HCT116 (cell line): ENCODE results near the gene NARS2.

ENCODE experiments used
- EZH2 ChIP-seq: fragments of 200-600 bp; sonication (generic); IDR thresholded peaks from 2 replicates; pipeline ENCODE4 v1.6.1; 2017; ENCODE audit warnings: antibody characterized with exemption, mixed run types
- EZH2phosphoT487 ChIP-seq: fragments of 200-600 bp; IDR thresholded peaks from 2 replicates; pipeline ENCODE4 v1.6.1; 2018; ENCODE audit warnings: antibody characterized with exemption, borderline replicate concordance
- JUND ChIP-seq: IDR thresholded peaks from 2 replicates; pipeline ENCODE4 v1.6.1; 2012
- POLR2A ChIP-seq: IDR thresholded peaks from 2 replicates; pipeline ENCODE4 v1.7.0; 2011; ENCODE audit warnings: borderline replicate concordance; ENCODE audit not compliant: insufficient read depth, insufficient read length; ENCODE audit errors: extremely low read depth
- POLR2AphosphoS5 ChIP-seq: IDR thresholded peaks from 2 replicates; pipeline ENCODE4 v1.6.1; 2011; ENCODE audit warnings: mild to moderate bottlenecking, low read depth, low read length, moderate library complexity
- RAD21 ChIP-seq: IDR thresholded peaks from 2 replicates; pipeline ENCODE4 v1.6.1; 2012; ENCODE audit warnings: low read depth, mild to moderate bottlenecking
- SIN3A ChIP-seq: IDR thresholded peaks from 2 replicates; pipeline ENCODE4 v1.6.1; 2012; ENCODE audit warnings: low read depth
- SP1 ChIP-seq: IDR thresholded peaks from 2 replicates; pipeline ENCODE4 v1.6.1; 2012; ENCODE audit warnings: low read depth
- TCF7L2 ChIP-seq: IDR thresholded peaks from 2 replicates; pipeline ENCODE4 v1.7.0; 2011; ENCODE audit warnings: borderline replicate concordance, inconsistent platforms; ENCODE audit not compliant: insufficient read depth, insufficient read length; ENCODE audit errors: extremely low read depth
- ZNF274 ChIP-seq: fragments of 200-500 bp; sonication (Bioruptor generic); IDR thresholded peaks from 2 replicates; pipeline ENCODE4 v1.6.1; 2014; ENCODE audit warnings: mild to moderate bottlenecking, low read depth, low read length, inconsistent platforms
- TF ChIP-seq, protein P1 (sequence below), 3 experiments: fragments of 200-600 bp in 1 of 3; sonication (generic) in 1 of 3; IDR thresholded peaks in 2 of 3; conservative IDR thresholded peaks in 1 of 3; 2 replicates each; pipeline ENCODE4 v1.5.1; 2012 to 2017; ENCODE audit warnings: low read depth in 2 of 3, low read length in 2 of 3, antibody characterized with exemption in 1 of 3, borderline replicate concordance in 1 of 3, control low read depth in 1 of 3, mild to moderate bottlenecking in 1 of 3, mixed read lengths in 1 of 3, mixed run types in 1 of 3, moderate library complexity in 1 of 3; ENCODE audit not compliant: insufficient read depth in 1 of 3
- TF ChIP-seq, protein P2 (sequence below): IDR thresholded peaks from 2 replicates; pipeline ENCODE4 v1.6.1; 2012
- TF ChIP-seq, protein P3 (sequence below): IDR thresholded peaks from 2 replicates; pipeline ENCODE4 v1.6.1; 2012; ENCODE audit warnings: low read depth
- TF ChIP-seq, protein P4 (sequence below): IDR thresholded peaks from 2 replicates; pipeline ENCODE4 v1.6.1; 2012

DNA sequence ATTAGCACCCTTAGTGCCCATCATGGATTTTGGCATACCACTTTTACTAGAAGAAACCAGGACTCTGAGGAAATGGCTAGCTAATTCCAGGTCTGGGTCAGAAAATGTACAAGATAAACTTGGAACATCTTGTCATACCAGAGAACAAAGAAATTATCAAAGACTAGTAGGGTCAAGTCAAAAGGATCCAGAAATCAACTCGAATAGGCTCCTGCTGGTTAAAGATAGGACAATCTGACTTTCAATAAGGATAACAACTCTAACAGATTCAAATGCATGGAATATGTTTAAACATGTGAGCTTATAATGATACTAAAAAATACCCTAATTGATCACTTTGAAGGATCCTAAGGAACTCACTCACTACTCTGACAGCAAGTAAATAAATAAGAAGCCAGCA, 175.9 kb downstream of the NARS2 start:
- TF ChIP-seq POLR2A (no peak), SP1 (no peak), EZH2 (no peak), RAD21 (no peak), POLR2AphosphoS5 (no peak), EZH2phosphoT487 (no peak), TCF7L2 (no peak), SIN3A (no peak), ZNF274 (no peak), JUND (no peak)
- TF ChIP-seq, protein P1, sequence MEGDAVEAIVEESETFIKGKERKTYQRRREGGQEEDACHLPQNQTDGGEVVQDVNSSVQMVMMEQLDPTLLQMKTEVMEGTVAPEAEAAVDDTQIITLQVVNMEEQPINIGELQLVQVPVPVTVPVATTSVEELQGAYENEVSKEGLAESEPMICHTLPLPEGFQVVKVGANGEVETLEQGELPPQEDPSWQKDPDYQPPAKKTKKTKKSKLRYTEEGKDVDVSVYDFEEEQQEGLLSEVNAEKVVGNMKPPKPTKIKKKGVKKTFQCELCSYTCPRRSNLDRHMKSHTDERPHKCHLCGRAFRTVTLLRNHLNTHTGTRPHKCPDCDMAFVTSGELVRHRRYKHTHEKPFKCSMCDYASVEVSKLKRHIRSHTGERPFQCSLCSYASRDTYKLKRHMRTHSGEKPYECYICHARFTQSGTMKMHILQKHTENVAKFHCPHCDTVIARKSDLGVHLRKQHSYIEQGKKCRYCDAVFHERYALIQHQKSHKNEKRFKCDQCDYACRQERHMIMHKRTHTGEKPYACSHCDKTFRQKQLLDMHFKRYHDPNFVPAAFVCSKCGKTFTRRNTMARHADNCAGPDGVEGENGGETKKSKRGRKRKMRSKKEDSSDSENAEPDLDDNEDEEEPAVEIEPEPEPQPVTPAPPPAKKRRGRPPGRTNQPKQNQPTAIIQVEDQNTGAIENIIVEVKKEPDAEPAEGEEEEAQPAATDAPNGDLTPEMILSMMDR (IDR thresholded peaks at IDR 0.05 in 2 of 3, conservative IDR thresholded peaks at IDR 0.05 in 1 of 3; ENCODE audit: borderline replicate concordance in 1 of 3, insufficient read depth in 1 of 3, low read depth in 2 of 3, low read length in 2 of 3) = no peak
- TF ChIP-seq, protein P2, sequence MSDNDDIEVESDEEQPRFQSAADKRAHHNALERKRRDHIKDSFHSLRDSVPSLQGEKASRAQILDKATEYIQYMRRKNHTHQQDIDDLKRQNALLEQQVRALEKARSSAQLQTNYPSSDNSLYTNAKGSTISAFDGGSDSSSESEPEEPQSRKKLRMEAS = no peak
- TF ChIP-seq, protein P3, sequence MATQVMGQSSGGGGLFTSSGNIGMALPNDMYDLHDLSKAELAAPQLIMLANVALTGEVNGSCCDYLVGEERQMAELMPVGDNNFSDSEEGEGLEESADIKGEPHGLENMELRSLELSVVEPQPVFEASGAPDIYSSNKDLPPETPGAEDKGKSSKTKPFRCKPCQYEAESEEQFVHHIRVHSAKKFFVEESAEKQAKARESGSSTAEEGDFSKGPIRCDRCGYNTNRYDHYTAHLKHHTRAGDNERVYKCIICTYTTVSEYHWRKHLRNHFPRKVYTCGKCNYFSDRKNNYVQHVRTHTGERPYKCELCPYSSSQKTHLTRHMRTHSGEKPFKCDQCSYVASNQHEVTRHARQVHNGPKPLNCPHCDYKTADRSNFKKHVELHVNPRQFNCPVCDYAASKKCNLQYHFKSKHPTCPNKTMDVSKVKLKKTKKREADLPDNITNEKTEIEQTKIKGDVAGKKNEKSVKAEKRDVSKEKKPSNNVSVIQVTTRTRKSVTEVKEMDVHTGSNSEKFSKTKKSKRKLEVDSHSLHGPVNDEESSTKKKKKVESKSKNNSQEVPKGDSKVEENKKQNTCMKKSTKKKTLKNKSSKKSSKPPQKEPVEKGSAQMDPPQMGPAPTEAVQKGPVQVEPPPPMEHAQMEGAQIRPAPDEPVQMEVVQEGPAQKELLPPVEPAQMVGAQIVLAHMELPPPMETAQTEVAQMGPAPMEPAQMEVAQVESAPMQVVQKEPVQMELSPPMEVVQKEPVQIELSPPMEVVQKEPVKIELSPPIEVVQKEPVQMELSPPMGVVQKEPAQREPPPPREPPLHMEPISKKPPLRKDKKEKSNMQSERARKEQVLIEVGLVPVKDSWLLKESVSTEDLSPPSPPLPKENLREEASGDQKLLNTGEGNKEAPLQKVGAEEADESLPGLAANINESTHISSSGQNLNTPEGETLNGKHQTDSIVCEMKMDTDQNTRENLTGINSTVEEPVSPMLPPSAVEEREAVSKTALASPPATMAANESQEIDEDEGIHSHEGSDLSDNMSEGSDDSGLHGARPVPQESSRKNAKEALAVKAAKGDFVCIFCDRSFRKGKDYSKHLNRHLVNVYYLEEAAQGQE = no peak
- TF ChIP-seq, protein P4, sequence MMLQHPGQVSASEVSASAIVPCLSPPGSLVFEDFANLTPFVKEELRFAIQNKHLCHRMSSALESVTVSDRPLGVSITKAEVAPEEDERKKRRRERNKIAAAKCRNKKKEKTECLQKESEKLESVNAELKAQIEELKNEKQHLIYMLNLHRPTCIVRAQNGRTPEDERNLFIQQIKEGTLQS = no peak
